Fibroblast of villous mesenchyme (primary cell): ENCODE data around the gene CCT8L2. TPM values are rescaled to one million over a fixed set of nuclear protein-coding genes. Genes with fewer than 3 reads are reported as not detected.

Source experiments
- total RNA-seq: library from RNA; depleted of rRNA; stranded (reverse); fragments of >200 nt; gene quantifications from 2 replicates; pipeline ENCODE4 v1.2.3, GENCODE V29; 2012

CCT8L2 gene
- total RNA-seq, 1 donor: not detected

Other genes with a start within 250 kb of the CCT8L2 start
- not detected in 2 replicates for gene XKR3, start 232.6 kb upstream of the CCT8L2 start, total RNA-seq